ENCODE data around the gene RPTOR.
"Not testable (repeated sequence)": the region's sequence is repeated elsewhere in the genome, so short reads cannot be mapped to it uniquely, and the experiment has no call there.

The RPTOR gene

DNA sequence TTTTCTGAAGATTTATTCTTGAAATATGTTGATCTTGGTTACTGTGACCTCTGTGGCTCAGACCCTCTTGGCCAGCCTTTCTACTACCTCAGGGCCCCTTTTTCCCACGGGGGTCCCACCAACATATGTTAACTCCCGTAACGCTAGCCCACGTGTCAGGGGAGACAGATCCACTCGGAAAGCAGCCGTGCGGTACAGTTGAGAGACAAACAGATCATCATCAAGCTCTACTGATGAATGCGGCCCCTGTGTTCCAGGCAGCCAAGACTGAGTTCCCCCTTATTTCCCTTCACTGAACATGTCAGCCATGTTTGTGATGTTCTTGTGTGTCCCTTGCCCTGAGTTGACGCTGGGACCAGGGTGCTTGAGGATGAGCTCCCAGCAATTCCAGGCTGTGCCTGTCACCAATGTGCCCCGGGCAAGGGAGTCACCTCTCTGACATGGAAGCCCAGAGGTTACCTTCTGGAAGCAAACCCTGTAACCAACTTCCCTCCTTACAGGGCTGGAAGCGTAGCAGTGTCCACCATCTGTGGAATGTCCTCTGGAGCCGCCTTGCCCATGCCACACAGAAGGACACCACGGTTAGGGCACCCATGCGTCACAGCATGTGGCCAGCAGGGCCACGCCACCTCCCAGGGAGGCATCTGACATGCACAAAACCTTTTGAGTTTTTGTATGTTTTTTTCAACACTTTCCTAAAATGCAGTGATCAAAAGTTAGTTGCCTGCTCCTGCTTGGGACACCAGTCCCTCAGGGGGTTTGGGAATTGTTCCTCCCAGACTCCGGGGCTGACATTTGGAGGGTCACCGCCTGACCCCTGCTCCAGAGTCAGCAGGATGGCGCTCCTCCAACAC is 253.3 kb downstream of the RPTOR start:
- no peak for DNase-seq (ENCODE audit: low read depth in 2 of 2)

DNA sequence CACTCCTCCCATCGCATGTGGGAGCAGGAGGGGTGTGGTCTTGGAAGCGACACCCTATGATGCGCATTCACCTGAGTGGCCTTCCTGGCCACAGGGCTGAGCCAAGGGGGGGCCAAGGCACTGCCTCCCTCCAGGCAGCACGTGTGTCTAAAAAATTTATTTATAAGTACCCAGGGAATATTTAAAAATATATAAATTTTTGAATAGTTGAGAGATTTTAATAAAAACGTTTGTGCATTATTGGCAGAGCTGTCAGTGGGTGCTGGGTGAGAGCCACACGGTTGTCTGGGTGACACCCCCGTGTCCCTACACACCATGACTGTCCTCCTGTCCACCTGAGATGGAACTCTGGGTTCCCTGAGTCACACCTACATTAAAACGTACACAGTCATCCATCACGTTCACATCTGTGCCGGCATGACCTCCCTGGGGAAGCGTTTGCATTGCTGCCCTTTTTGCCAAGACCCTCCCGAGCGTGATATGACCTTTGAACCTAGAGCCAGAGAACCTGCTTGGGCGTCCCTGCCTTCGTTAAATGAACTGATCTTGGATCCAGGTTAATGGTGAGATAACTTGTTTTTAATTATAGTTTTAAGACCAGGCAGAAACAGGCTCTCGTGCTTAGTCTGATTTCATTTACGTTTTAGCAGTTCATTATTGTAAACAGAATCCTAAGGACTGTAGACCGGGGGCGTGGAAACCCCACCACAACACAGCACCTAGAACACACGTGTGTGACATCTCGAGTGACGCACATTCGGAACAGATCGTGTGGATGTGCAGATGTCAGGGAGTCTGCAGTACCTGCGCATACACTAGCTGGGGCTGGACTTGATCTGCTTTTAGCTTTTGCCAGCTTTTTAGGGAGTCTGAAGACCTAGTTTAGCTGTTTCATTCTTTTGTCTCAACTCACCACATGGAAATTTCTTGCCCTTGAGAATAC is 254.2 kb downstream of the RPTOR start:
- DNase-seq (ENCODE audit: low read depth in 2 of 2): no peak

DNA sequence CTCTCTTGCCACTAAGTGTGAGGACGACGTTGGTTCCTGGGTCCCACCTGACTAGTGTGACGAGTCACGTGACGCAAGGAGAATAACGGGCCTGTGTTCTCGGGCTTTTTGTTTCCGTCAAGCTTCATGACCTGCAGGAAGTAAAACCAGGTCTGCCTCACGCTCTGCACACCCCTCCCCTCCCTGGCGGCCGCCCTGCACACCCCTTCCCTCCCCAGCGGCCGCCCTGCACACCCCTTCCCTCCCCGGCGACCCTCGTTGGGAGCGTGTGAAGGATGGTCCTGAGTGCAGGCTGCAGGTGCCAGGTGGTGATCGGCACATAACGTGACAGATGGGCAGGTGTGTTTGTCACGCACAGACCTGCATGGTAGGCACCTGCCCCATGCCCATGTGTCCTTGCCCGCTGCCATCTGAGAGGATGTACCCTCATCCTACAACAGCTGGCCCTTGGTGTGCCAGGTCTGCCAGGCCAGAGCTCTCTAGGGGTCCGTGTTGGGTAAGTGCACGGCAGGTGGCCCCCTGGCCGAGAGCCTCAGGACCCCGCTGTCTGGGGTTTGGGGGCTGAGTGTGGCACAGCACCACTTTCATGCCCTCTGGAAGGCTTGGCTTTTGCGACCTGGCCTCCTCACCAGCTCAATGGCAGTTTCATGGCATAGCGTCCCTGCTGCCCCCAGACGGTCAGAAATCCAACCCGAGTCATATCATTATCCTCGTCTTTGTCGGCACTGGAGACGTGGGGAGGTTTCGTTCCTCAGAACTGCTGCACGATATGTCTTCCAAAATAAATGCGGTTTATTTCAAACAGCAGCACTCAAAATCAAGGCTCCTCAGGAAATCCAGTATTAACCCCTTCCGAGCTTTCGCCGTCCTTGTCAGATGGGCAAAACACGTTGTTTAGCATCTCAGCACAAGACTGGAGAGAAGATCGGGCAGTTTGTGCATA is 255.2 kb downstream of the RPTOR start:
- no peak for DNase-seq (ENCODE audit: low read depth in 2 of 2)

DNA sequence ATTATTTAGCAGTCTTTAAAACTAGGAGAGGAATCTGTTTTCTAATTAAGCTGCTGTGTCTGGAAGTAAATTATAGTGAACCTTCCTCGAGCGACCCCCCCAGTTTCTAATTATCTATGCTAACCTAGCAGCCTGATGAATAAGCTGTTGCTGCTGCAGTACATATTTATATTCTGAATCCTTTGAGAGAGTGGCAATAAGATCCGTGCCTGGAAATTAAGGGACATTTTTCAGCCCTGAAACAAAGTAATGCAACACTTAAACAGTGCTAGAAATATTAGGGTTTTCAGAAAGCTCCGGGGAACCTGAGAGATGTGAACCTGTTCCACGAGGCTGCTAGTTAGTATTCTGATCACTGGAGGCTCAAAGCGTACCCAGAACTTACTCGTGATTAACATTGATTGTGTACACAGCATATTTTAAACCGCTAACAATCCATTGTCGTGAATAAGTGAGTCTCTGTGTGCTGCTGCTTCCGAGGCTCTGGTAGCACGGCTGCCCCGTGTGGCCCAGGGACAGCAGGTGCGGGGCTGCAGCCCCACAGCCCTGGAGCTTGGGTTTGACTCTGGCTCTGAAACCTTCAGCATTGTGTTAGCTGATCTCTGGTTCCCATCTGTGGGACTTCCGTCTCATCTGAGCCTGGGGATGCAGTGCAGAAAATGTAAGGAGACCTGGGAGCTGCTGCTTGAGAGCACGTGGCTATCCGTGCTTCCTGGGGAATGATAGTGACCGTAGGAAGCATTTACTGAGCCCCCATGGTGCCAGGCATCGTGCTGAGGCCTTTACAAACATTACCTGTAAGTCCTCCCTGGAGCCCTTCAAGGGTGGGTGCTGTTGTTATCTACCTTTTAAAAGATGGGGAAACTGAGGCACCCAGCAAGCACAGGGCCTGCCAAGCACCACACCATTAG is 256.1 kb downstream of the RPTOR start:
- no peak for DNase-seq (ENCODE audit: low read depth in 2 of 2)

DNA sequence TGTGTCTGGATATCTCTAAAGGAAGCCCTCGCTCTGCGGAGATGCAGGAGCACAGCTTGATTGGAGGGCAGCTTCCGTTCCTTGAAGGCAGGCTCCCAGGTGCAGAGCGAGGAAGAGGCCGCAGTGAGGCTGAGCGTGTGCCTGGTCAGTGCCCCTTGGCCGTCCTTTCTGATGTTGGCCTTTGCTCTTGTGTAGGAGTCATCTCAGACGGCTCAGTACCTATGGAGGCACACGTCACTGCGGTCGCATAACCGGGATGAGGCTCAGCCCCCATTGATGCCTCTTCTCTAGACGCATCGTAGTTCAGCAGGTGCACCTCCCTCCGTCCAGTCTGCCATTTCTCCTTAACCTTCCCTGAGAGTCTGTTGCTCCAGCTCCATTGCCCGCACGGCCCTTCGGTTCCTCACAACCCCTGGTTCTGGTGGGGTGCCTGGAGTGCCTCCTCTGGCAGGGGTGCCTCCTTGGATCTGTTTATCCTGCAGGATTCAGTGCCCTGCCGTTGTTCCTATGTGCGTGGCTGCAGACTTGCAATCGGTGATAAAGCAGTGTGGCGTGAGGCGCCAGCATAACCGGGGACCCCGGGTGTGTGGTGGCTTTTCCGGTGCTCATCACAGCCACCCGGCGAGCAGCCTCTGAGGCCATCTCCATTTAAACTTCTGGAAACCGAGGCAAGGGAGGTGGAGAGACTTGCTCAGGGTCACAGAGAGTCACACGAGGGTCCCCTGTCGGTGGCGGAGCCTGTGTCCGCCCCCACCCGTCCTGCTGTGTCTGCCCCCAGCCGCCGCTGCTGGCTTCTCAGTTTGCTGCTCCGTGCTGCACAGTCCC is 258.2 kb downstream of the RPTOR start:
- DNase-seq (ENCODE audit: low read depth in 2 of 2): no peak

DNA sequence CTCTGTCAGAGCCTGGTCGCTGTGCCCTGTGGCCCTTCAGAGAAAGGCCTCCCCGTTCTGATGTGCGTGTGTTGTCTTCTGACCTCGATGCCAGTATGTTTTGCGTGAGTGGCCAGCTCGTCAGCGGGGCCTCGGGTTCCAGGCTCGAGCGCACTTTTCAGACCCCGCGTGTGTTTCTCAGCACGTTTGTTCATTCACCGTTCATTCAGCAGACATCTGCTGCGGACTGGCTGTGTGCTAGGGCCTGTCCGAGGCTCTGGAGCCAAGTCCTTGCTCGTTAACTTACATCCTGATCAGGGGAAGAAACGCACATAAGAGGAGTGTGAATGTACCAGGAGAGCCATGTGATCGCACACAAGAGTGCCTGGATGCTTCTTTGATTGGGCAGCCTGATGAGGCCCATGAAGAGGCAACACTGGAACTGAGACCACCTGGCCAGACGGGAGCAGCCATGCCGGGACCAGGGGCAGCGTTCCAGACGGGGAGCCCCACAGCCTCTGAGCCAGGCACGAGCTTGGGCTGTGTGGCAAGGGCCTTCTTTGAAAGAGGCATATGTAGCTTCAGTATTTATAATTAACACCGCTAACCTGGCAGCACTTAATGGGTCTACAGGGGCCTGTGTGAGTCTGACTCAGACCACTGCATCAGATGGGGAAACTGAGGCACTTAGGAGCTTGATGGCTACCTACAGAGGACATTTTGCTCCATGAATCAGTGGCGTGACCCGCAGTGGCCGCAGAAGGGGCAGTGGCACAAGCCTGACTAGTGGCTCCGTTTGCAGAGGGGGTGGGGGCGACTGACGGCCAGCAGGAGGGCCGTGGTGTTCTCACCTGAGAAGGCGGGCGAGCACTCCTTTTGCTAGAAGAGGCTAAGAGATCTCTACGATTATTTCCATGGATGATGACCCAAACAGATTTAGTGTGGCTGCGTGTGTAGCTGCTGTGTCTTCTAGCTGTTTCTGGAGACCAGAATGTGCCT is 259.1 kb downstream of the RPTOR start:
- no peak for DNase-seq (ENCODE audit: low read depth in 2 of 2)

DNA sequence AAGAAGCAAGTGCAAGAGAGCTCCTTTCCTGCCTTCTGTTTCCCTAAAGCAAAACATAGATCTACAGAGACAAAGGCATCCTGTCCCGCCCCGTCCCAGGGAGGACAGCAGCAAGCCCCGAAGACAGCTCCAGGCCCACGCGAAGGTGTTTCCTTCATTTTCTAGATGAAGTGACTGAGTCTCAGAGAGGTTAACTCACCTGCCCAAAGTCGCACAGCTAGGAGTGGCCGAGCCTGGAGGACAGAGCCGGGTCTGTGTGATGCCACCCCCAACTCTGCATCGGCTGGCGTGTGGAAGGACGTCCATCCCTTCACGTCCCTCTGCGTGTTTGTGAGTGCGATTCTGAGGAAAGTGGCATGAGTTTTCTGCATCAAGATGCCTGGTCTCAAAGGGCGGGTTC is 259.8 kb downstream of the RPTOR start:
- no peak for DNase-seq (ENCODE audit: low read depth in 2 of 2)

DNA sequence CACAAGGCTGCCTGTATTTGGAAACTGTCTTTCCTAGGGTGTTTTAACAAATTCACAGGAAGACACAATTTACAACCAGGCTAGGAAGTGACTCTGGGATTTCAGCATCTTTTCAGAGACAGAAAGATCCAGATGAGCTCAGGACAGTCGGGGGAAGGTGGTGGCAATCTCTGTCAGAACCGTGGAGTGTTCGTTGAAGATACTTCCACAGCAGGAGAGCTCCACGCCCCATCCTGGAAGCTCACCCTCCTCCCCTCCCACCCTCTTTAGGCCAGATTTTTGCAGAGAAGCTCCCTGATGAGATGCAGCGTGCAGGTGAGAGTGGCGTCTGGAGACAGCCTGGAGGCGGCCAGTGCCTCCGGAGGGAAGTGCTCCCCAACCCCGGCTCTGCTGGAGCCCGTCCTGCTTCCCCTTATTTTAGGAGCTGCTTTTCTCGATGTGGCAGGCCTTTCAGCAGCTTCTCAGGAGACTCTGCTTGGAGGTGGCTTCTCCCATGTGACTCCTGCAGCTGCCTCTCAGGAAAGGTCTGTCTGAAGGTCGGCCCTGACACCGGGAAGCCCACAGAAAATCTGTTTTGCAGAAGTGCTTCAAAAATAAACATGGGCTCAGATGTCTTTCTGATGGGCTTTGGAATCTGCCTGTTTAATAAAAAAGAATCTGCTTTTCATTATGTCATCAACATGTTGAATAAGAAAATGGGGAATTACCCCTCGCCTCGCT is 260.6 kb downstream of the RPTOR start:
- no peak for DNase-seq (ENCODE audit: low read depth in 2 of 2)

DNA sequence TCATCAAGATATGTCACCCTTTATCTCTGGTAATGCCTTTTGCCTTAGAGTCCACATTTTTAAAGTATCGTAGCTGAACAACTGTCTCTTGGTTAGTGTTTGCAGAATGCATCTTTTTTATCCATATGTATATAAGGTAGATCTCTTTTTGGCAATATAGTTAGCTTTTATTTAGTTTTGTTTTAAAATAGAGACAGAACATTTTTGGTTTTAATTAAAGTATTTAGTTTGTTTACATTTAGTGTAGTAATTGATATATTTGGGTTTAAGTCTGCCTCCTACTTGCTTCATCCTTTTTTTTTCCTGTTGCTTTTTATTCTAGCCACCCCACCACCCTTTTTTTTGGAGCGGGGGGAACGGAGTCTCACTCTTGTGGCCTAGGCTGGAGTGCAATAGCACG is 262.4 kb downstream of the RPTOR start:
- no peak for DNase-seq (ENCODE audit: low read depth in 2 of 2)

DNA sequence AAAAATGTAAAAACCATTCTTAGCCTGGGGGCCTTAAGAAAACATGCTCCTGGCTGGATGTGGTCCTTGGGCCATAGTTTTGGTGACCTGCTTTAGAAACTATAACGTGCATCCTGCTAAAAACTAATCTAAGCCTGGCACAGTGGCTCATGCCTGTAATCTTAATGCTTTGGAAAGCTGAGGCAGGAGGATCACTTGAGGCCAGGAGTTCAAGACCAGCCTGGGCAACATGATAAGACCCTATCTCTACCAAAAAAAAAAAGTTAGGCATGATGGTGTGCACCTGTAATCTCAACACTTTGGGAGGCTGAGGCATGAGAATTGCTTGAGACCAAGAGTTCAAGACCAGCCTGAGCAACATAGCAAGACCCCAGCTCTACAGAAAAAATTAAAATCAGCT is 263.2 kb downstream of the RPTOR start:
- DNase-seq (ENCODE audit: low read depth in 2 of 2): no peak

DNA sequence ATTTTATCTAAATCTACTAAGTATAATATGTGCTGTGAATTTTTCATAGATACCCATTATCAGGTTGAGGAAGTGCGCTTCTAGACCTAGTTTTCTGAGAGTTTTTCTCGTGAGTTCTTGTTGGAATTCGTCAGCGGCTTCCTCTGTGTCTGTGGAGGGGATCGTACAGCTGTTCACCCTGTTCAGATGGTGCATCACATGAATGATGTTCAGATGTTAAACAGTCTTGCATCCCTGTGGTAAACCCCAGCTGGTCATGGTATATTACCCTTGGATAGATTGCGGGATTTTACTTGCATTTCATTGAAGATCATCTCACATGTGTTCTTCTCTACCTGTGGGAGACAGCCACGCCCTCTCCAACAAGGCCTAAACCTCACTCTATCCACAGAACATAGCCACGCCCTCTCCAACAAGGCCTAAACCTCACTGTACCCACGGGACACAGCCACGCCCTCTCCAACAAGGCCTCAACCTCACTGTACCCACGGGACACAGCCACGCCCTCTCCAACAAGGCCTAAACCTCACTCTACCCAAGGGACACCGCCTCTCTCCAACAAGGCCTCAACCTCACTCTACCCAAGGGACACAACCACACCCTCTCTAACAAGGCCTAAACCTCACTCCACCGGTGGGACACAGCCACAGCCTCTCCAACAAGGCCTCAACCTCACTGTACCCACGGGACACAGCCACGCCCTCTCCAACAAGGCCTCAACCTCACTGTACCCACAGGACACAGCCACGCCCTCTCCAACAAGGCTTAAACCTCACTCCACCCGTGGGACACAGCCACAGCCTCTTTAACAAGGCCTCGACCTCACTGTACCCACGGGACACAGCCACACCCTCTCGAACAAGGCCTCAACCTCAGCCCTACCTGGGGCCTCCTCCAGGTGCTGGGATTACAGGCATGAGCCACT is 266.8 kb downstream of the RPTOR start:
- no peak for DNase-seq (ENCODE audit: low read depth in 2 of 2)

DNA sequence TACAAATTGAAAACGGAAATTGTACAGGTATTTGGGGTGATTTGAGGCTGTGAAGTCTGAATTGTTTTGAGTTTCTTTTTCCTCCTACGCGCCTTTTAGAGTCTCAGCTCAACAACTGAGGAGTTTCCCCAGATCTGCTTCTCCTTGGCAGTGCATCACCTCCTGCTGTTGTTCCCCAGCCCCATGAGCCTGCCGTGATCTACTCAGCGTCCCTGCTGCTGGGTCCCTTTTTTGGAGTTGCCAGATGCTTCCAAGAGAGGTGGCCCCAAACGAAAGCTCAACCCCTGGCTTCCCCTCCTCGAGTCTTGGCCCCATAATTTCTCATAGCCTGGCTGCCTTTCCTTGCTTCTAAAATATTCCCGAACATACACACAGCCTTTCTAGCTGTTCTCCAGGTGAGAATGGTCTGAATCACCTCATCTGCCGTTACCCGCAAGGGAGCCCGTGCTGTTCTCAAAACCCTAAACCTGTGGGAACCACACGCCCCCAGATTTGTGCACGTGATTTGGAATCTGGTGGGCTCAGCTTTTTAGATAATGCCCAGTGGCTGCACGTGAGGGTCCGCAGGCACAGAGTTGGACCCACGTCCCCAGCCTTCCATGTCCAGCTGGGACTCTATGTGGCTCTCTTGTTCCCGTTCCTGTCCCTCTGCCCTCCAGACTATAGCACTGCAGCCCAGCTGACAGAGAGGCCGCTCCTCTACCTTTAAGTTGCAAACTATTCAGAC is 267.9 kb downstream of the RPTOR start:
- no peak for DNase-seq (ENCODE audit: low read depth in 2 of 2)

DNA sequence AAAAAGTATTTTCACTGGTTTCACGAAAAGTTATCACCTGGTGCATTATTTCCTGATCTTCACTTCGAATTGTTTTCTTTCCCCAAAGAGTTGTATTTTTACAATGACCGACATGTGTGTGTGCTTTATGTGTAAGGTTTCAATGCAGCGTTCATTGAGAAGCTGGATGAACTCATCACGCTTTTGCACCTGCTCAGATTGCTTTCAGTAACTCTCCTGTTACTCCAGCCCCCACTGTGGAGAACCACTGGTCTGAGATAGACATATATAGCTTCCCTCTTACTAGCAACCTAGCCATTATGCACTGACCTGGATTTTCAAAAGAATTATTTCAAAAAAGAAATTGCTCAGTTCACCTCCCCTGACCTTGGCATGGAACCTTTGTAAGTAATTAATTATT is 268.7 kb downstream of the RPTOR start:
- no peak for DNase-seq (ENCODE audit: low read depth in 2 of 2)

DNA sequence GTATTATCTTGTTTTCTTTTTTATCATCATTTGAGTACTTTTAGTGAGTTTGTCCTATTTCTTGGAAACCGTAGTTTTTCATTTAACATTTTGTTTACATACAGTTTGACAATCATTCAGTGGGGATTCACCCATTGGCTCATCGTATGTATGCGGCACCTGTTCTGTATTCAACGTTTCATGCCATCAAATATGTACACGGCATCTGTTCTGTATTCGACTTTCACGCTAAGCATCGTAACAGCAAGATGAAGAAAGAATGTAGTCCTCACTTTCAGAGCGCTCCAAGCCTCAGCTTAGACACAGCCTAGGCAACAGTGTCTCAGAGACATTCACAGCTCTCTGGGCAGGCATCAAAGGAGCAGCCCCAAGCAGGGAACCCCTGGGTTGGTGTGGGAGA is 269.9 kb downstream of the RPTOR start:
- DNase-seq (ENCODE audit: low read depth in 2 of 2): no peak

DNA sequence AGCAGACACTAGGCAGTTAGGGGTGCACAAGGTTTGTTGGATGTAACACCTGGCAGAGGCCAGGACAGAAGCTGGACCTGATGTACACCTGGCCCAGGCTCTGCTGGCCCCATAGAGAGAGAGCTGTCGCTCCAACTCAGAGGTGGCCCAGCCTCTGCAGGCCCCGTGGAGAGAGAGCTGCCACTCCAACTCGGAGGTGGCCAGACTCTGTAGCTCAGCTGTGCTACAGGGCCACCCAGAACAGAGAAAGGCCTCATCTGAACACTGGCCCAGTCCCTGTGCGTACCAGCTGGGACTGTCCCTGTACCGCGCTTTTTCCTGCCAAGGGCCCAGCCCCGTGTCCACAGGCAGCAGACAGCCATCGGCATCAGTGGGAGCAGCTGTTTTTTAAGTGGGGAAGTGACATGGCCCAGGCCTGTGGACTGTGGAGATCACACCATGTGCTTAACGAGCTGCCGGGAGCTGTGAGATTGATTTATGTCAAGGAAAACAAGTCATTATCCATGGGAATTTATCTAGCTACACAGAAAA is 270.6 kb downstream of the RPTOR start:
- DNase-seq (ENCODE audit: low read depth in 2 of 2): no peak

DNA sequence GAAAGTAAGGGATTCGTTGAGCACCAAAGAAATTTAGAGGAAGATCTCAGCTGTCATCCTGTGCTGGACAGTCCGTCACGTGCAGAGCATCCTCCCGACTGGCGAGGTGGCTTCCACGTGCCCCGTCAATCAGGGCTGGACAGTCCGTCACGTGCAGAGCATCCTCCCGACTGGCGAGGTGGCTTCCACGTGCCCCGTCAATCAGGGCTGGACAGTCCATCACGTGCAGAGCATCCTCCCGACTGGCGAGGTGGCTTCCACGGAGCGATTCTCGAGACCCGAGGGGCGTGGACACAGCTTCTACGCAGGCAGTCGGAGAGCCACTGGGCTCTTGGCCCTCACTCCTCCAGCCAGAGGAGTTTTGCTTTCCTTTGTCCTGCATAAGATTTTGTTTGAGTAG is 271.1 kb downstream of the RPTOR start:
- not testable (repeated sequence) for DNase-seq (ENCODE audit: low read depth in 2 of 2)

Measured in stimulated activated CD8-positive, alpha-beta memory T cell treated with anti-CD3 and anti-CD28 coated beads, Interleukin-15, amount 100 ng/mL, for 48 hours (primary cell).